Endothelial cell of hepatic sinusoid (primary cell): Measurements from ENCODE around the gene MAP1LC3A.

Experiments used
- in situ Hi-C: cut with HindIII; loops from 2 replicates; pipeline ENCODE4 v1.10.0; 2017; ENCODE audit warnings: low sequenced_read_pairs

The MAP1LC3A gene

GRCh38 chr20:34600892-34601653, 42.6 kb downstream of the MAP1LC3A start:
- in situ Hi-C loops: no loop called here

DNA sequence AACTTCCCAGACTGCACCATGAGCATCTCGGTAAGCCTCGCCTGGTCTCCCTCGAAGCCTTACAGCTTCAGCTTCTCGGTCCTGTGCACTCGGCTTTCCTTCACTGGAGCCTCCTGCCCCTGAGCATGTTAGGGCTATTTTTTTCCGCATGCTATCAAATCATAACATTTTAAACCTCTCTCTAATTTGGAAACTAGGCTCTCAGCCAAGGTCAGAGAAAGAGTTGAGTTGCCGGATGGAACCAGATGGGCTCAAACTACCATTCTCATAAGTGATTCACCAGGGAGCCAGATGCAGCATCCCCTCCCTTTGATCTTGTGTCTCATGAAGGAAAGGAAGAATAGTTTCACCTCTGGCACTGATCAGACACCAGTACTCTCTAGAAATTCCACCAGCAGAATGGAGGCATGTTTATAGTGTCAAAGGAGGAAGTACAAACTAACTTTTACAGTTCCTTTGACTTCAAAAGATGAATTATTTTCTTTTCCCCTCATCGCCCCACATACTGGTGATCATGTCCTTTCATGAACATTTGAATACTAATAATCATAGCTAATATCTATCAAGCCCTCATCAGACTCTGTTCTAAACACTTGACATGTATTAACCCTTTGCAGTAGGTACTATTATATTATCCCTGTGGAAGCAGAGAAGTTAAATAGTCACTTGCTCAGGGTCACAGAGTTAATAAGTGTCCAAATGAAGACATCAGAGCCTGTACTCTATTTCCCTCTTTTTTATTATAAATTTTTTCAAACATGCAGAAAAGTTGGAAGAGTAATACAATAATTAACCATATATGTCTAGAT, 46.7 kb downstream of the MAP1LC3A start:
- in situ Hi-C loops: no loop called here

- in situ Hi-C loops: no loop called here
These were observed 48.5 kb downstream of the MAP1LC3A start for GRCh38 chr20:34607066-34607465.
